Measurements from ENCODE around the gene CEP135.
A peak's percentile ranks its signal among the peaks of the same experiment; 100 is the strongest.
"Not testable (repeated sequence)": the region's sequence is repeated elsewhere in the genome, so short reads cannot be mapped to it uniquely, and the experiment has no call there.

CEP135 gene, protein sequence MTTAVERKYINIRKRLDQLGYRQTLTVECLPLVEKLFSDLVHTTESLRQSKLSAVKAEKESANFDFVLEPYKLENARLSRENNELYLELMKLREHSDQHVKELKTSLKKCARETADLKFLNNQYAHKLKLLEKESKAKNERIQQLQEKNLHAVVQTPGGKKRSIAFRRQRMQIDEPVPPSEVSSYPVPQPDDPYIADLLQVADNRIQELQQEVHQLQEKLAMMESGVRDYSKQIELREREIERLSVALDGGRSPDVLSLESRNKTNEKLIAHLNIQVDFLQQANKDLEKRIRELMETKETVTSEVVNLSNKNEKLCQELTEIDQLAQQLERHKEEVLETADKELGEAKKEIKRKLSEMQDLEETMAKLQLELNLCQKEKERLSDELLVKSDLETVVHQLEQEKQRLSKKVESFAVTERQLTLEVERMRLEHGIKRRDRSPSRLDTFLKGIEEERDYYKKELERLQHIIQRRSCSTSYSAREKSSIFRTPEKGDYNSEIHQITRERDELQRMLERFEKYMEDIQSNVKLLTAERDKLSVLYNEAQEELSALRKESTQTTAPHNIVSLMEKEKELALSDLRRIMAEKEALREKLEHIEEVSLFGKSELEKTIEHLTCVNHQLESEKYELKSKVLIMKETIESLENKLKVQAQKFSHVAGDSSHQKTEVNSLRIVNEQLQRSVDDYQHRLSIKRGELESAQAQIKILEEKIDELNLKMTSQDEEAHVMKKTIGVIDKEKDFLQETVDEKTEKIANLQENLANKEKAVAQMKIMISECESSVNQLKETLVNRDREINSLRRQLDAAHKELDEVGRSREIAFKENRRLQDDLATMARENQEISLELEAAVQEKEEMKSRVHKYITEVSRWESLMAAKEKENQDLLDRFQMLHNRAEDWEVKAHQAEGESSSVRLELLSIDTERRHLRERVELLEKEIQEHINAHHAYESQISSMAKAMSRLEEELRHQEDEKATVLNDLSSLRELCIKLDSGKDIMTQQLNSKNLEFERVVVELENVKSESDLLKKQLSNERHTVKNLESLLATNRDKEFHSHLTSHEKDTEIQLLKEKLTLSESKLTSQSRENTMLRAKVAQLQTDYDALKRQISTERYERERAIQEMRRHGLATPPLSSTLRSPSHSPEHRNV

DNA sequence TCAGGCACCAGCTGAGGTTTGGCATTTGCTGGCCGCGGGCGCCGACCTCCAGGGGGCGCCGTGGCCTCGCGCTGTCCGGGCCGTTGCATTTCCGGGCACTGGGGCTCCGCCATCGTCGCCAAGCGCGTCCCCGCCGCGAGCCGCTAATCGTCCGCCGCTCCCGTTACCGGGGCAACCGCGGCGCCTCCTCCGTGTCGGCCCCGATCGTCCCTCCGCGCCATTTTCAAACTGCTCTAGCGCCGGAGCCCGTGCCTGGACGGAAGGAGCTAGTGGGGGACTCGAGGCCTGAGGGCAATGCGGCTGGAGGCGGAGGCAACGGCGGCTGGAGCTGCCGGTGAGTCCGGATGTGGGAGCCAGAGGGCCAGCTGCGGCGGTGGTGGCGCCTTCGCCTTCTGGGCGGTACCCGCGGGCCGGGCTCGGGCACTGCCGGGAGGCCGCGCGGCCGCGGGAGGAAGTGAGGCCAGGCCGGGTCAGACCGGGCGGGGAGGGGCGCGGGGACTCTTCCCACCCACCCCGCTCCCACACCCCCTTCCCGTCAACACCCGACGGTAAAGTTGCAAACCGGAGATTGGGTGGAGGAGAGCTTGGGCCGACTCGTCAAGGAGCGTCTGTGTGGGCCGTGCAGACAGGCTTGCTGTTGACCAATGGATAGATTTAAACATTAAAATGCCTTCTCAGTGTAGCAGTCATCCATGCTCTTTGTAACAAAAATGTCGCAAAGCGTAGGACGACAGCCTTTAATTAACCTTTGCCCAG lies at the start of gene CEP135:
Gene CEP135, plus strand, starts transcription at position 220 of the 756 bp plus-strand sequence. CDS start 3,186 bp downstream, outside the sequence.
- DNase-seq = peak; percentile 98

DNA sequence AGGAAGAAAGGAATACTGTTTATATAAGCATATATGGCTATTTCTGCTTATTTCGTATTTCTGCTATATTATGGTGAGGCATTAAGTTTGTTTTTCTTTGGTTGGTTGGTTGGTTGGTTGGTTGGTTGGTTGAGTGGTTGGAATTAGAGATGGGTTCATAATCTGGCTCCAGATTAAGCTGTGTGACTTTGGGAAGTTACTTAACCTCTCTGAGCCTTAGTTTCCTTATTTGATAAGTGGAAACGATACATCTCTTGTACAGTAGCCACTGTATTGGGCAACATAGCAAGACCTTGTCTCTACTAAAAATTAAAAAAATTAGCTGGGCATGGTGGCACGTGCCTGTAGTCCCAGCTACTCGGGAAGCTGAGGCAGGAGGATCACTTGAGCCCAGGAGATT lies 46.1 kb upstream of the CEP135 start:
- DNase-seq = no peak

DNA sequence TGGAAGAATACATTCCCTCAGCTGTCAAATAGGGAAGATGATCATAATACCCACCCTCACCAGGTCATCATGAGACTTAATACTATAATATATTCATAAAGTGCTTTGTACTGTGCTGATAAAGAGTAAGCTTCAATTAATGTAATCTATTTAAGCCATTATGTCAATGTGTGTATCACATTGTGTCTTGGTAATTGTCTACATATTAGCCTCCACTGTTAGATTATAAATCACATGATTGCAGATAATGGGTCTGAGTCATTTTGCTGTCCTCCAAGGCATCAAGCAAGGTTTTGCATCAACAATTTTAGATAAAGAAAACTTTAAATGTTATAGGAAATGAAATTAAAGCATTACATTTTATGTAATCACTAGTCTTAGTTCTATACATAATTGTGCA lies 45.2 kb upstream of the CEP135 start:
- no peak for DNase-seq

DNA sequence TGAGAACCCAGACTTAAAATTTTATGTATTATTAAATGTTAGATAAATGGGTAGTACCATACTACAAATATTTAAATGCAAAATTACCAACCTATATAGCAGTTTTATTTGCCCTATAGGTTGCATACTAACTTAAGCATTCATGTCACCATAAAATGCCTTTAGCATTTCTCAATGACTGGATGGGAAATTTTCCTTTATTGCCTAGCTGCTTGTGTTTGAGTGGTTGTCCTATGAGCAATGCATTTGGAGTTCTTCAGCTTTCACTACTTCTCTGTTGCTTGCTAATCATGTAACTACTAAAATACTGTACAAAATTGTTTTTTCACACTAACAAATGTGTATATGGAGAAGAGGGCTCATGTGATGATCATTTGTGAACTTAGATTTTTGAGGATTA lies 44.2 kb upstream of the CEP135 start:
- no peak for DNase-seq

DNA sequence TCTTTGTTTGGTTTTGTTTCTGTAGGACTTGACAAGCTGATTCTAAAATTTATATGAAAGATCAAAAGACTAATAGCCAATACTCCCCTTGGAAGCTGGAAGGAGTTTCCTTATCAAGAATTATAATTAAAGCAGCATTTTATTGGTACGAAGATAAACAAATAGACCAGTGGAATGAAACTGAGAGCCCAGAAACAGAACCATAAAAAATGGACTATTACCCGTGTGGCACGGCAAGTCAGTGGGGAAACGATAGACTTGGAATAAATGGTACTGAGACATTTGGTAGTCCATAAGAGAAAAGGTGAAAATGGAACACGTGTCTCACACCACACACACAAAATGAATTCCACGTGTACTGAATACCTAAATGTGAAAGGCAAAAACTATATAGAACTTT lies 42.4 kb upstream of the CEP135 start:
- no peak for DNase-seq

DNA sequence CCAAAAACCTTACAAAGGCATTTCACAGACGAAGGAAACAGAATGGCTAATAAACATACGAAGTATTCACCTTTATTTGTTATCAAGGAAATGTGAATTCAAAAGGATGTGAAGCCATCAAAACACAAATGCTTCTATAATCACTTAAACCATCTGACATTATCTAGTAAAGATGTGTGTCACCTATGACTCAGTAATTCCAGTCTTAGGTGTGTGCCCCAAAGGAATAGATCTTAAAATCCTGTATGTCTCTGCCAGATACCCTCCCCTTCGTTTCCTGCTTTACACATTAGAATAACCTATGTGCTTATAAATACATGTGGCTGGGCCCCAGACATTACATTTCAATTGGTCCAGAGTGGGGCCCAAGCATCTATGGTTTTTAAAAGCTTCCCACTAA lies 41.8 kb upstream of the CEP135 start:
- no peak for DNase-seq

DNA sequence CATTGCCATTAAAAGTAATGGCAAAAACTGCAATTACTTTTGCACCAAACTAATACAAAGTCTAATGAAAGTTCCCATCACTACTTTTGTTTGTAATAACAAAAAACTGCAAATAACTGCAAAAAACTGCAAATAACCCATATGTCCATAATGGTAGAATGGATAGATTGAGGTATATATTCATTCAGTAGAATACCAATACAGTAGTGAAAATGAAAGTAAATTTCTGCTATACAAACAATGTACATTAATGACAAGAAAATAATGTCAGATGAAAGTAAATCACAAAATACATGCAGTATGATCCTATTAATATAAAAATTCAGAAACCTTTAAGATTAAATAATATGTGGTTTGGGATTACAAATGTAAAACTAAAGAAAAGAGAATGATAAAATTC lies 41.3 kb upstream of the CEP135 start:
- no peak for DNase-seq

DNA sequence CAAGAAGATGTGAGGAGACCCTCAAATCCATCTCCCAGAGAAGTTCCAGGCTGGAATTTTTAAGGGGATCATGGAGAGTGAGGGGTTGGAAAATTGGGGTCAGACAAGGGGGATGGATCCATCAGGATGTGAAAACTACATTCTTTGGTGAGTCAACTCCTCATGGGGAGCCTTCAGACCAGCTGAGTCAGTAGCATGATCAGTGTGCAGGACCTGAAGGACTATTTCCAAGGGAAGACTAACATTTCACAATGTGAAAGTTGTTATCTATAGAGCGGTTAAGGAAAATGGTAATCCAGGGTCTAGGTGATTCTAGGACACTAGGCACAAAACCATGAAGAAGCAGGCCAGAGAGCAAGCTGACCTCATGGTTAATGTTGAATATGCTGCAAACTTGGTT lies 38.6 kb upstream of the CEP135 start:
- DNase-seq = no peak

DNA sequence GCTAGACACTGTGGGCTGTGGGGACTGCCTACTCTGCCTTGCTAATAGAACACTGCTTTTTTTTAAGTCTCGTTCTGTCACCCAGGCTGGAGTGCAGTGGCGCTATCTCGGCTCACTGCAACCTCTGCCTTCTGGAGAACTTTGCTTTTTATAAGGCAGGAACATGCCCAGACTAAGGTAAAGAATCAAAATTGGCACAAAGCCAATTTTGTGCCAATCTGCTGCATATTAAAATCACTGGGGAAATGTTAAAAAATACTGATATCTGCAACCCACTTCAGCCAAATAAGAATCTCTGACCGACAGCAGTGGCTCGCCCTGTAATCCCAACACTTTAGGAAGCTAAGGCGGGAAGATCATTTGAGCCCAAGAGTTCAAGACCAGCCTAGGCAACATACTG lies 36.5 kb upstream of the CEP135 start:
- no peak for DNase-seq

DNA sequence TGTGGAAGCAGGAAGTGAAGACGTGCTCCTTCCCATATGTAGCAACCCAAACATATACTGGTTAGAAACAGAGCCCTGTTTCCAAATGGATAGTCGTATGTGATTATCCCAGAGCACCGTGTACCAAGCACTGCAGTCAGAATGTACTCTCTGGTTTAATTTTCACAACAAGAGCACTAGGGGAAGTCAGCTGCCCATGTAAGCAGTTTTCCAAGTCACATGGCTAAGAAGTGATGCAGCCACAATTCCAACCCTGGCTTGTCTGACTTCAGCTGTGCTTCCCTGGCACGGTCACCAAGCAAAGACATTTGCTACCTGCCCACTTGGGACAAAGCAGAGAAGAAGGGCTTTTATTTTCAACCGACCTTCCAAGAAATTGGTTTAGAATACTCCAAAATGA lies 28.2 kb upstream of the CEP135 start:
- DNase-seq = no peak

DNA sequence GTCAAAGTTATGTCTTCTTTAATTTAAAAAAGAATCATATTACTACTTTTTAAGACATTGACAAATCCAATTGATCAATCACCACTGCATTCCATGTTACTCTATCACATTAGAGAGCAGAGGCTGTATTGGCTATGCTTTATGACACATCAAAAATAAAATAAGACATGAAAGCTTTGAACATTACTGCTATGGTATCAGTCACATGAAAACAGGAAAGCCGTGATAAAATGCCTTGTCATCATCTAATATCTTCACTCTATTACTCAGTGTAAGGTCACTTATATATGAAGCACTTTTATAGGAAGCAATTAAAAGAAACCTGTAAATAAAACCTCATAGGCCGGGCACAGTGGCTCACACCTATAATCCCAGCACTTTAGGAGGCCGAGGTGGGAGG lies 27.7 kb upstream of the CEP135 start:
- DNase-seq = no peak

DNA sequence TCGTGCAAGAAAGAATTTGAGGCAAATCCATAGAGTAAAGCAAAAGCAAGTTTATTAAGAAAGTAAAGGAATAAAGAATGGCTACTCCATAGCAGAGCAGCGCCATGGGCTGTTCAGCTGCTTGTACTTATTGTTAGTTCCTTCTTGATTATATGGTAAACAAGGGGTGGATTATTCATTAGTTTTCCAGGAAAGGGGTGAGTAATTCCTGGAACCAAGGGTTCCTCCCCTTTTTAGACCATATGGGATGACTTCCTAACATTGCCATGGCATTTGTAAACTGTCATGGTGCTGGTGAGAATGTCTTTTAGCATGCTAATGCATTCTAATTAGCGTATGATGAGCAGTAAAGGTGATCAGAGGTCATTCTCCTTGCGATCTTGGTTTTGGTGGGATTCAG lies 23.5 kb upstream of the CEP135 start:
- DNase-seq = no peak

DNA sequence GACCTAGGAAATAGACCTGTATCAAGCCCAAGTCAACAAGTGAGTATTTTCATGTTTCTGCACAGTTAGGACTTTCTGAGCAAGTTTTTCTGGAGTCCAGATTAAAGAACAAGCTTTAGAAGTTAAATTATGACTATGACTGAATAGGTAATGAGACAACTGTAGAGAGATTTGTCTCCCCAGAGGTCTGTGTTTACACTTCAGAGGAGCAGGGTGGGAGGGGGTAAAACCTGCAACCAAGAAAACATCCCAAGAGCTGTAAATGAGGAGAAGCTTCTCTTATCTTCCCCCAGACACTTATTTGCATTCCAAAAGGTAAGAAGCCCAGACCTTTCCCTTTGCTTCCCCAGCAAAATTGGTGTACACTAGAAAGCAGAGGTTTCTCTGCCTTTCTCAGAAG lies 22.1 kb upstream of the CEP135 start:
- DNase-seq = no peak

DNA sequence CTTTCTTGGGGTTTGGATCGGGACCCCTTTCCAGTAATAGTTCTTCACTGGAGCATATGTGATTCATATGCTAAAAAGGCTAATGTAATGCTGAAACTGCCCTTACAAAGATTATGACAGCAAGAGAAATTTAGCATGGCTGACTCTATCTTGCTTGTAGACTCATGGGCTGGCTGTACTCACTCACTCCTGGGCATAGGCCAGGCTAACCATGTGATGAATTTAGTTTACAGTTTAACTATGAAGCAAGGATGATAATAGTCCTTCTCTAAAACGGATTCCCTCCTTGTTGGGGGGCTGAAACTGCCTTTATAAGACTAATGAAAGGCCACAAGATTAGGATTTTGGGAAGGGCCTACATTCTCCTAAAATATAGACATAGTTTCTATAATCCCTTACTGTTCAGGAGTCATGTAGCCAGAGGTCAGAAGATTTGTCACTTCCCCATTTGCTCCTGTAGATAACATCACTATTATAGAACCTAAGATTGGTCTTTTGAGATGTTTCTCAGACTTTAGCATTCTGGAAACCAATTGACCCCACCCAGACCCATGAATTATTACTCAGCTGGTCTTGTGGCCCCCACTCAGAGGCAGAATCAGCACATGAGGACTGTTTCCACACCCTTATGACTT lies 20.8 kb upstream of the CEP135 start:
- no peak for DNase-seq

DNA sequence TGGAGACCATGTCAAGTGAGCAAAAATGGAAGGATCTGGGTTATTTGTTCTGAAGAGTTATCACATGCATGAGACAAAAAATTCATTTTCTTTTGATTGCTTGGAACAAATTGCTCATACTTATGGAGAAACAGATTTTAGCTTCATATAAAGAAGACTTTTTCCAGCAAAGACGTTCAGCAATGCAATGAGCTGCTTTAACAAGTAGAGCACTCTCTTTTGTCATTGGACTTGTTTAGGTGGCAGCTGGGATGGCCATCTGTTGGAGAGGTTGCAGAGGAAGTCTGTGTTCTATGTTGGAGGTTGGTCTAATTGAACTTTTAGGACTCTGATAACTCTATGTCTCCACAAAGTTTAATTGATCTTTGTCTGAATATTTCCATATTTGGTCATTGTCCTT lies 19.9 kb upstream of the CEP135 start:
- DNase-seq = no peak

DNA sequence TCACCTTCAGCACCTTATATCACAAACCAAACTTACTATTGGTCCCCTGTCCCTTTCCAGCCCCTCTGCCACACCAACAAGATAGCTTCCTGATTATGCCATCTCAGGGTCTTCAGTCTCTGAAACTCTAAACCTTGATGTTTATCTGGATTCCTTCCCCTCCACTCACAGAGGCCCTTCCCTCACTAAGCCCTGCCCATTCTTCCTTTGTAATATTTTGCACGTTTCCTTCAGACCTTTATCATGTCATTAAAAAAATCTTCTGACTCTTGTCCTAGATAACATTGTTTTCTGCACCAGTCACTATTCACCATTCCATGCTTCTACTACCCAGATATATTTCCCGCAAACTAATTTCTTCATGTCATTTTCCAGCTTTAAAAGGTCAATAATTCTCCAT lies 17.7 kb upstream of the CEP135 start:
- DNase-seq = no peak

DNA sequence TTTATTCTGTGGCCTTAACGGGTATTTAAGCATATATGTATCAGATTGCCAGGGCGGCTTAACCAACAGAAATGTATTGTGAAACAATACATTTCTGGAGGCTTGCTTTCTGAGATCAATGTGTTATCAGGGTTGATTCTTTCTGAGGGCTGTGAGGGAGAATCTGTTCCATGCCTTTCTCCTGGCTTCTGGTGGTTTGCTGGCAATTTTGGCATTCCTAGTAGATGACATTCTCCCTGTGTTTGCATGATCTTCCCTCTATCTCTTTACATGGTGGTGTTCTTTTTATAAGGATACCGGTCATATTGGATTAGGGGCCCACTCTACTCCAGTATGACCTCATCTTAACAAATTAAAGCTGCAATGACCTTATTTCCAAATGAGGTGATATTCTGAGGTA lies 16.9 kb upstream of the CEP135 start:
- no peak for DNase-seq

DNA sequence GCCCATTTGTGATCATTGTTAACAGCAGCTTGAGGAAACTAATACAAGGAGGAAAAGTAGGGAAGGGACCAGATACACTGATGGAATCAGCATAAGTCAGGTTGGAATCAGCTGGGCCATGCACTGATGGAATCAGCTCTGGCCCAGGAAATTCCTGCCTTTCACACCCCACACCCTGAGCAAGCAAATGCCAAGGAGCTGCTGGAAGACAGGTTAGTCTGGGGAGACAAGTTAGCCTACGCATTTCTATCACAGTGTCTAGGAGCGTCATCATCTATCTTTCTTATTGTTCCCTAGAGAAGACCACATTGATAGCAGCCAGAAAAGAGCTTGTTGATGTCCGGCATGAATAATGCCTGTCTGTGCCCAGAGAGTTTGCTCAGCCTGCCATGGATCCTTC lies 16.2 kb upstream of the CEP135 start:
- no peak for DNase-seq

DNA sequence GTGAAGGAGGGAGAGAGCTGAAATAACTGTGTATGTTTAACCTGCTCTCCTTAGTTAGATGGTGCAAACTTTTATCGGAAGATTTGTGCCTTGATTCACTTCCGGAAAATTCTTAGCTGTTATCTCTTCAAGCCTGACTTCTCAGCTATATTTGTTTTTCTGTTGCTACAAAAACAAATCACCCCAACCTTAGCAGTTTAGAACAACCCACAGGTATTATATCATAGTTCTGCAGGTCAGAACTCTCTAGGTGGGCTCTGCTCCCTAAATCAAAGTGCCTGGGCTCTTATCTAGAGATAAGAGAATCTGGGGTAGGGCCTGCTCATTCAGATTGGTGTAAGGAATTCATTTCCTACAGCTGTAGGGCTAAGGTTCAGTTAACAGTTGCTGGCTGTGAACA lies 15.1 kb upstream of the CEP135 start:
- no peak for DNase-seq

DNA sequence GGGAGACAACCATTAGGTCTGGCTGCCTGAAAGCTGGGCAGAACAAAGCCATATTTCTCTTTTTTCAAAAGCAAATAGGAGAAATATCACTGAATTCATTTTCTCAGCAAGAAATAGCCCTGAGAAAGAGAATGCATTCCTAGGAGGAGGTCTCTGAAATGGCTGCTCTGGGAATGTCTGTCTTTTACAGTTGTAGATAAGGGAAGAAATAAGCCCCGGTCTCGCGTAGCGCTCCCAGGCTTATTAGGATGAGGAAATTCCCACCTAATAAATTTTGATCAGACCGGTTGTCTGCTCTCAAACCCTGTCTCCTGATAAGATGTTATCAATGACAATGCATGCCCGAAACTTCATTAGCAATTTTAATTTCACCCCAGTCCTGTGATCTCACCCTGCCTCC lies 12.8 kb upstream of the CEP135 start:
- not testable (repeated sequence) for DNase-seq

DNA sequence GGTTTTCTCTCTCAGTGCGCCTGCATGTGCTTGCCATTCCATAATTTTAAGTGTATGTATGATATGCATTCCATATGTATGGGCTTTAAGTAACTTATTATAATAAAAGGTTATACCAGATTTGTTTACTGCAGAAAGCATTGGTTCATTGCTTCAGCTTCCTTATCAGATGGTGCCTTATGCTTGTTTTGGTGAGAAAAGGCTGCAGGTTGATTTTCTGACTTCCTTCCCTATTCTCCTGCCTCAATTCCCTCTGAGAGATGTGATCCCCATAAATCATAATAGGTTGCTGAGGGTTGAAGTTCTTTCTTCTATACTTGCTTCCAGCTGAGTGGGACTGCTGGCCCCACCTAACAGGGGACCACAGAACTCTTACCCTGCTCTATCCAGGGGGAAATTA lies 10.3 kb upstream of the CEP135 start:
- no peak for DNase-seq

DNA sequence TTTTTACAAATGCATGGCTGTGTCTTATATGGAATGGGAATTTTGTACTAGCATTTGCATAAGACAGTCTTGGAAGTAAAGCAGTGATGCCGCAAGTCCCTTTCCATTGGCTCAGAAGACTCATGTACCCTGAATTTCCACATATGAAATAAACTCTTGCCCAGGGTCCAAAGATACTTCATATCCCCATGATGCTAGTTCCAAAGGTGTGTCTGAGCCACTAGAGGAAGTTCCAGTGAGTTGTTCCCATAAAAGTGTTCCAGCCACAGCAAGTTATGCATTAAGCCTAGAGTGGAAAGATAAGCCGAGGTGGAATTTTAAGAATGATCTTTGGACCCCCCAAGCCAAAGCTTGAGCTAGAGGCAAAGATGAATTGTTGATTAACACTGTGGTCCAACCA lies 9.3 kb upstream of the CEP135 start:
- no peak for DNase-seq
